CD4-positive, alpha-beta T cell treated with Interleukin-15 for 1 hour (primary cell): Measurements from ENCODE around the gene APRT.

Source experiments
- DNase-seq: peaks from one replicate; pipeline ENCODE4 v3.0.0-alpha.2; 2020

The APRT gene

DNA sequence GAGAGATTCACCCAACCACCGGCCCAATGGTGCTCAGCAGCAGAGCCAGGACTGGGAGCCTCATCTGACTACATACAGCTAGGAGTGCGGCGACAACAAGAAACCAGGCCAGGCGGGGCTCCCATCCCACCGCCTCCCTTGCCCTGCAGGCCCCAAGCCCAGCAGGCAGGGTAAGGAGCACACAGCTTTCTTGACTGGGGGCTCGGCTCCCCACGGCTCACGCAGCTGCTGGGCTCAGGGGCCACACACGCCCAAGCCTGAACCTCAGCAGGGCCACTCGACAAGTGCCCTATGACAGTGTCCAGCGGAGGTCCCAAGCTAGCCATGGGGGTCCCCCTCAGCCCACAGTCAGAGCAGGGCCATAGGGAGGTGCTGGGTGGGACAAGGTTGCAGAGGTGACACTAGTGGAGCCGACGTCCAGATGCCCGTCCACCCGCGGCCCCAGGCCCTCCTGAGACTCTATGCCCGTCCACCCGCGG, 40.4 kb downstream of the APRT start:
- DNase-seq: no peak

DNA sequence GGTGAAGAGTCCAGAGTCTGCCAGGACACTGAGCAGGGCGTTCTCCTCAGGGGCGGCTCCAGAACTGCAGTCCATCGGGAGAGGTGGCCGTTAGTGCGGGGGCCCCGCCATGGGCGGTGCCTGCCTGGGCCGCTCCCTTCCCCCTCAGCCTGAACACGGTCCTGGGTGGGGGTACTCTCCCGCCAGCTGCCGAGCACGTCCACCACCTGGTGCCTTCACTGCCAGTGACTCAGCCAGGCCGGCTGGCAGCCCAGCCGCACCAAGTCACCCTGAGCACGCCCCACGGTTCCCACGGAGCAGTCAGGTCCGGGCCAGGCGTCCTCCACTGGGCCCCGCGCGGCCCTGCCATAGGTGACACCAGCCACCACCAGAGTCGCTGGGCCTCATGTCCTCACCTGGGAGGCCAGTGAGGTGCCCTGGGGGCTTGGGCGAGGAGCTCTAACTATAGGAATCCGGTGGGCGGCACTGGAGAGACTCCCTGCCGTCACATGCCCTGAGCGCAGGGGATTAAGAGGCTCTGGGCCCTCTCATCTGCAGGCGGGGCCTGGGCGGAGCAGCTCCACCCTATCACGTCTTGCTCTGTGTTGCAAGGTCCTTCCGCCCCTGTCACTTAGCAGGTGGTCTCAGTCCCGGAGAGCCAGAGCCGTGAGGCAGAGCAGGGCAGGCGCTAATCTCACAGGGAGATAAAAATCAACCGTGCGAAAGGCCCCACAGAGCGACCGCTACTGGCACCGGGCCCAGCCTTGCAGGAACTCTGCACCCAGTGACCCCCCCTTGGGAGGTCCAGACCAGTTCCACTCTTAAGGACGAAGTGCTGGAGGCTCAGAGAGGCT, 41.1 kb downstream of the APRT start:
- peak; percentile 59 for DNase-seq

DNA sequence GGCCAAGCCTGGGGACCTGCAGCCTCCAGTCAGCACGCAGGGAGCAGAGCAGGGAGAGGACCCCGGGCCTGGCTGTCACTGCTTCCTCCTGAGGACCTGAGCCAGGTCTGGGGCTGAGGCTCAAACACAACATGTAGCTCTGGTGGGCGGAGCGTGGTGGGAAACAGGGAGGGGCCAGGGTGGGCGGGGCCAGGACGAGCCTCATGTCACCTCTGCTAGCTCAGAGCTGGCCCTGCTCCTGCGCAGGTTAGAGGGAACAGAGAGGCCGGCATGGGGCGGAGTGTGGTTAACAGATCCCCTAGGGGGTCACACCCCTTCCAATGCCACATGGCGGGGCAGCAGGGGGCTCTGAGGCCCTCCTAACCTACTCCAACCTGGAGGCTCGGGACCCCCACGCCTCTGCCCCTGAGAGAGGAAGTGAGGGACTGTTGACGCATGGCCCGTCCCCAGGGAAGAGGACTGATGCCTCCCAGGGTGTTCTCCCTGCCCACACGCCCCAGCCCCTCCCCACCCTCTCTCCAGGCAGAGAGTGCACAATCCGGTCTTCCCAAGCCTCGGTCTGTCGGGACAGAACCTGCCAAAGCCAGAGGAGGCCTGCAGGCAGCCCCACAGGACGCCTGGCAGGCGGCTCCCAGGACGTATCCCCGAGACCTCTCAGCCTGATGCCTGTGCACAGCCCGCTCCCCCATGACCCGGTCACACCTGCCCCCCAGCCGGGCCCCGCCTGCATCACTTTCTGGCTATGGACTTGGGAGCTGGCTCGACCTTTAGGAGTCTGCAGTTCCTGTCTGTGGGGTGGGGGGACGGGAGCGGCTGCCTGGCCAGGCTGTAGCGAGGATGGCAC, 41.9 kb downstream of the APRT start:
- DNase-seq: peak; percentile 51

DNA sequence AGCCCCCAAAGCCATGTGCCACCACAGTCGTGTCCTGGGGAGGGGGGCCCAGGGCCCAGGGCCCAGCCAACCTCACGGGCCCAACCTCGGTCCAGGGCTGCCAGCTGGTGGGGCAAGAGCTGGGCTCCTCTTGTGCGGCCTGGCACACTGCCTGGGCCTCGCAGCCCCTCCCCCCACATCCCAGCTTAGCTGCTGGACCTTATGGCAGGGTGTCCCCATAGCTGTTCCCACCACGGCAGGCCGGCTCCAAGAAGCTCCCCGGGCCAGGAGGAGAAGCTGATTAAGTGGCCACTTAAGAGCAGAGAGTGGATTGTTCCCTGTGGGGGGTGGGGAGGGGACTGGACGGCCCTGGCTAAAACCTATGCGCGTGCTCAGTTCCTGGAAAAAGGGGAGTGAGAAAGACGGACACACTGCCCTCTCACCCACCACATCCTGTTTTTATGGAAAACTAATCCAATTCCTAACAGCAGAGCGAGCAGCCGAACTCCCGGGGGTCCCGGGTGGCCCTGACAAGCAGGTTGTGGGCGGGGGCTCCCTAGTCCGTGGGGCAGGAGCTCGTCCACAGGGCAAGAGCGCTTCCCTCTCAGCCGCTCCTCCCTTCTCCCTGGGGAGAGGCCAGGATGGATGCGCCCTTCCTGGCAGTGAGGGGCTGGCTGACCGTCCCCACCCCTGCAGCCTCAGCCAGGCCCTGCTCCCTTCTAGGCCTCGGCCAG, 43.5 kb downstream of the APRT start:
- DNase-seq: no peak

GRCh38 chr16:88767546-88768070, 44.1 kb downstream of the APRT start:
- DNase-seq: no peak

- no peak for DNase-seq
Observed at GRCh38 chr16:88766975-88767374, 44.8 kb downstream of the APRT start.

- DNase-seq: no peak
Observed at GRCh38 chr16:88764913-88765349, 46.8 kb downstream of the APRT start.

- DNase-seq: no peak
Observed at GRCh38 chr16:88764080-88764479, 47.6 kb downstream of the APRT start.

DNA sequence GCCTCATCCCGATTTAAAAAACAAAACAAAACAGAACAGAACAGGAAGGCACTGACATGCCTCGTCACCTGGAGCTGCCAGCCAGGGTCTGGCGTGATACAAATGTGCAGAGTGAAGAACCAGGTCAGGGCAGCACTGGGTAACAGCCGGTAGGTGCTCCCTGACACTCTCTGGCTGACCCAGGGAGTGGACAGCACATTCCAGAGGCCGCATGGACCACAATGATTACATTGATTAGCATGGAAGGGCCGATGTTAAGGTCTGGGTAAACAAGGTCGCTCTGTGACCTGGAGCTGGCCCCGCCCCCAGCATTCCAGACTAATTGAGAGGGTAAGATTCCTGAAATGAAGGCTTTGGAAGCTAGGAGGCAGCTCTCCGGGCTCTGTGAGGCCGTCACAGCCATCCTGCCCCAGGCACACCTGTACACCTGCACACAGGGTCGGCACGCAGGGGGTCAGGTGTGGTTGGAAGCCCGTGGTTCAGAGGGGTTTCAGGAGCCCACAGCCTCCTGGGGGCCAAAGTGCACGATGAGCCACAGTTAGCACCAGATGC, 48.1 kb downstream of the APRT start:
- DNase-seq: no peak

GRCh38 chr16:88762941-88763340, 48.8 kb downstream of the APRT start:
- no peak for DNase-seq

DNA sequence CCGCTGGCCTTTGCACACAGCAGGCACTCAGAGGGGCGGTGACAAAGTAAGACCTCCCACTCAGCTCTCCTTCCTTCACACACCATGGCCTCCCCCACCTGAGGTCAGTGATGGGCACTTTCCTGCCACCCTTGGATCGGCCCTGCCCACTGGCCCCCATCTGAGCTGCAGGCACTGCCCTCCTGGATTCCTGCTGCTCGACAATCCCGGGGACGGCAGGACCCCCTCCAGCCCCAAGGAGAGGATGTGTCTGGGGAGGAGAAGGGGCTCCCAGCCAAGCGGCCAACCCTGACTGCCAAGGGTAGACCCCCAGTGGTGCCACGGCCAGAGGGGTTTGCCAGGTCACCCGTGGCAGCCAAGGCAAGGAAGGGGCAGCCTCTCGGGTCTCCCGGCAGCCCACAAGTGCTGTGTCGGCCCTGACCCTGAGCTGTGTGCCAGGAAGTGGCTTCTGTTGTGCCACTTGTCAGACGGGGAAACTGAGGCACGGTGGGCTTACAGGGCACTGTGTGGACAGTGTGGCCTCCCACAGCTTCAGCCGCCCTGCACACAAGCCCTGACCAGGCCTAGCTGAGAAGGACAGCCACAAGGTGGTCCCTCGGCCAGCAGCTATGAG, 49.4 kb downstream of the APRT start:
- DNase-seq: no peak

DNA sequence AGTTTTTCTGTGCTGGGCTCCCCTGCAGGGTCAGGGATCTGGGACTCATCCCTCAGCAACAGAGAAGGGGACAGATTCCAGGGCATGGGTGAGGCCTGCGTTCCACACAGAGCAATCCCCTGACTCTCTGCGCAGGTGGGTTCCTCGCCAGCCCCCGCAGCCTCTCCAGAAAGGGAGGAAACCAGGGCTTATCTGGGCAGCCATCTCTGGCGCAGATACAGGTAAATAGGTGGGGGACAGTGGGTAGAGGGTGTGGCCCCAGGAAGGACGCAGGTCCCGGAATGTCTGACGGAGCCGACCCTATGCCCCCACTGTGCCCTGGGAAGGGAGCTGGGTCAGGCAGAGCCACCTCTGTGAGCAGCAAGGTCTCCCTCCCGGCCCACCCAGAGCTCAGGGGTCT, 49.9 kb downstream of the APRT start:
- DNase-seq: no peak

GRCh38 chr16:88761143-88761534, 50.6 kb downstream of the APRT start:
- DNase-seq: no peak

DNA sequence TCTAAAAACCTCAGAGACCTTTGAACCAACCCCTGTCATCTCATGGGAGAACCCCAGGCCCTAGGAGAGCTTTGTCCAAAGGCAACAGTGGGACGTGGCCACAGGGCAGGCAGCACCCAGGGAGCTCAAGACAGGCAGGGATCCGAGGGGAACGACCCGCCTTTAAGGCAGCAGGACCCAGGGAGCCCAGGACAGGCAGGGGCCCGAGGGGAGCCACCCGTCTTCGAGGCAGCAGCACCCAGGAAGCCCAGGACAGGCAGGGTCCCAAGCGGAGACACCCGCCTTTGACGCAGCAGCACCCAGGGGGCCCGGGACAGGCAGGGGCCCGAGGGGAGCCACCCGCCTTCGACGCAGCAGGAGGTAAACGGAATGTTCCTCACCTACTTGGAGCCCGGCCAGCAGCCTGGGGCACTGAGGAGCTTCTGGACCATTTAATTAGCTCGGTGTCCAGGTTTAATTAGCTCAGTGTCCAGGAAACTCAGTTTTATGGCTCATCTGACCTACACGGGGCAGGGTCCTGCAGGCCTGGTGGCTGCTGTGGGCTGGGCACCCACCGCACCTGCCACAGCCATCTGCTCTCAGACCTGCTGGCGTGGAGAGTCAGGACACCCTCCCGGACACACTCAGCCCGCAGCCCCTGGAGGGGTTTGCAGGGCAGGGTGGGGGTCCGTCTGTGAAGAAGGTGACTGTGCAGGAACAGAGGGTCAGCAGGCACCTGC, 51.1 kb downstream of the APRT start:
- no peak for DNase-seq

GRCh38 chr16:88759976-88760350, 51.8 kb downstream of the APRT start:
- DNase-seq: no peak
